Uterus (tissue), 2 donors: ENCODE data around the gene SFT2D3.

Experiments used
- POLR2A ChIP-seq, 2 donors: fragments of 450-650 bp; IDR thresholded peaks; one replicate each; pipeline ENCODE4 v1.6.1; 2016; ENCODE audit warnings: antibody characterized with exemption in 2 of 2, mild to moderate bottlenecking in 1 of 2, moderate library complexity in 1 of 2
- TF ChIP-seq, protein P1 (sequence below), 4 experiments: fragments of 200-600 bp in 2 of 4; fragments of 450-650 bp in 2 of 4; sonication (generic) in 2 of 4; IDR thresholded peaks; one replicate each; pipeline ENCODE4 v1.5.1; 2016 to 2019; ENCODE audit warnings: antibody characterized with exemption in 4 of 4, mild to moderate bottlenecking in 2 of 4, moderate library complexity in 1 of 4

DNA sequence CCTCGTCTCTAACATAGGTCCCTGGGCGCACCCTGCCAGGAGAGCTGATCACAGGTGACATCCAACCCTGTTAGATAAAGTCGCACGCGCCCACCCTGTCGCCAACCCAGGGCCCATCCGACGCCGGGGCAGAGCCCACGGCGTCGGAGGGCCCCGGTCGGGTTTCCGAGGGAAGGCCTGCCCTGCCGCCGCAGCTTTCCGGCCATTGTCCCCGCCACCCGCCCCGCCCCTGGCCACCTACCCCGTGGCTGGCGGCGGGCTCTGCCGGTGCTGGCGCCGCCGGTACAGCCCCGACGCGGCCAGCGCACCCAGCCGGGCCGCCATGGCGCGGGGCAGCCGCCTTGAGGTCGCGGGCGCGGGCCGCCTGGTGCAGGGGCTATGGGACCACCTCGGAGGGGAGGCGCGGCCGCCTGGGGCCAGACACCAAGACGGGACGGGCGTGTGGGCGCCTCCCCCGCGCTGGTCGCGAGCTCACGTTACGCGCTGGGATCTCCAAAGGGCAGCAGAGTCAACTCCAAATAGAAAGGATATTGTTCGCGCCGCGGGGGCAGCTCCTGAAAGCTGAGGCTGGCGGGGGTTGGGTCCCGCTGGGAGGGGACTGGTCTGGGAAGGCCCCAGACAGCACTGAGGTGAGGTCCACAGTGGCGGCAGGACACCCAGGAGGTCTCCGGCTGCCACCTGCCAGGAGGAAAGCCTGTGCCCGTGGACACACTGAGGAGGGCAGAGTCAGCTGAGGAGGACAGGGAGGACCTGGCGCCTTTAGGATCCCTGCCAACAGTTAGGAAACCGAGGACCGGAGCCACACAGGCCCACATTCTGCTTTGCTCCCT, 37.0 kb upstream of the SFT2D3 start:
- TF ChIP-seq, protein P1, sequence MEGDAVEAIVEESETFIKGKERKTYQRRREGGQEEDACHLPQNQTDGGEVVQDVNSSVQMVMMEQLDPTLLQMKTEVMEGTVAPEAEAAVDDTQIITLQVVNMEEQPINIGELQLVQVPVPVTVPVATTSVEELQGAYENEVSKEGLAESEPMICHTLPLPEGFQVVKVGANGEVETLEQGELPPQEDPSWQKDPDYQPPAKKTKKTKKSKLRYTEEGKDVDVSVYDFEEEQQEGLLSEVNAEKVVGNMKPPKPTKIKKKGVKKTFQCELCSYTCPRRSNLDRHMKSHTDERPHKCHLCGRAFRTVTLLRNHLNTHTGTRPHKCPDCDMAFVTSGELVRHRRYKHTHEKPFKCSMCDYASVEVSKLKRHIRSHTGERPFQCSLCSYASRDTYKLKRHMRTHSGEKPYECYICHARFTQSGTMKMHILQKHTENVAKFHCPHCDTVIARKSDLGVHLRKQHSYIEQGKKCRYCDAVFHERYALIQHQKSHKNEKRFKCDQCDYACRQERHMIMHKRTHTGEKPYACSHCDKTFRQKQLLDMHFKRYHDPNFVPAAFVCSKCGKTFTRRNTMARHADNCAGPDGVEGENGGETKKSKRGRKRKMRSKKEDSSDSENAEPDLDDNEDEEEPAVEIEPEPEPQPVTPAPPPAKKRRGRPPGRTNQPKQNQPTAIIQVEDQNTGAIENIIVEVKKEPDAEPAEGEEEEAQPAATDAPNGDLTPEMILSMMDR (IDR thresholded peaks at IDR 0.05), result no peak
- TF ChIP-seq POLR2A (IDR thresholded peaks at IDR 0.05), result peak in 1 of 2 donors; percentile 27
